ENCODE data around the gene PGBD5.

DNA sequence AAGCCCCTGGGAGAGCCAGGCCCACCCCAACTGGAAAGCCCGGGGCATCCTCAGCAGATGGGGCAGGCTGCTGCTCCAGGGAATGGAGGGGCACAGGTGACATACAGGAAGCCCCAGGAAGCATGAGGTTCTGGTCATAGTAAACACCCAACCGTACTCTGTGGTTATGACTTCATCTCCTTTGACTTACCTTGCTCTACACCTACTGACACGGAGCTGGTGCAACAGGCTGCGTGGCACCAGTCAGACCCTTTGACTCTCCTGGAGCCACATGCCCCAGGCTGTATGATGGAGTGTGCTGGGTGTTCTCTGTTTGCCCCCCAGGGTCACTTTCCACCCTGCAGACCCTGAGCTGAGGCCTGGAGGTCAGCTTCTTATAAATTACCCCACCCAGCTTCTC is 72.1 kb downstream of the PGBD5 start:
- TF ChIP-seq, protein P1, sequence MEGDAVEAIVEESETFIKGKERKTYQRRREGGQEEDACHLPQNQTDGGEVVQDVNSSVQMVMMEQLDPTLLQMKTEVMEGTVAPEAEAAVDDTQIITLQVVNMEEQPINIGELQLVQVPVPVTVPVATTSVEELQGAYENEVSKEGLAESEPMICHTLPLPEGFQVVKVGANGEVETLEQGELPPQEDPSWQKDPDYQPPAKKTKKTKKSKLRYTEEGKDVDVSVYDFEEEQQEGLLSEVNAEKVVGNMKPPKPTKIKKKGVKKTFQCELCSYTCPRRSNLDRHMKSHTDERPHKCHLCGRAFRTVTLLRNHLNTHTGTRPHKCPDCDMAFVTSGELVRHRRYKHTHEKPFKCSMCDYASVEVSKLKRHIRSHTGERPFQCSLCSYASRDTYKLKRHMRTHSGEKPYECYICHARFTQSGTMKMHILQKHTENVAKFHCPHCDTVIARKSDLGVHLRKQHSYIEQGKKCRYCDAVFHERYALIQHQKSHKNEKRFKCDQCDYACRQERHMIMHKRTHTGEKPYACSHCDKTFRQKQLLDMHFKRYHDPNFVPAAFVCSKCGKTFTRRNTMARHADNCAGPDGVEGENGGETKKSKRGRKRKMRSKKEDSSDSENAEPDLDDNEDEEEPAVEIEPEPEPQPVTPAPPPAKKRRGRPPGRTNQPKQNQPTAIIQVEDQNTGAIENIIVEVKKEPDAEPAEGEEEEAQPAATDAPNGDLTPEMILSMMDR (IDR thresholded peaks at IDR 0.05 in 4 of 5, conservative IDR thresholded peaks at IDR 0.05 in 1 of 5): no peak
- no peak for TF ChIP-seq POLR2A (IDR thresholded peaks at IDR 0.05)
